HG03175 (cell line): Measurements from ENCODE around the gene VEZF1.

ENCODE experiments used
- ATAC-seq: cut with Tn5 transposase; IDR thresholded peaks from one replicate; pipeline ENCODE4 v1.9.1; 2021; ENCODE audit warnings: mild to moderate bottlenecking, moderate library complexity; ENCODE audit not compliant: unreplicated experiment

Gene VEZF1

DNA sequence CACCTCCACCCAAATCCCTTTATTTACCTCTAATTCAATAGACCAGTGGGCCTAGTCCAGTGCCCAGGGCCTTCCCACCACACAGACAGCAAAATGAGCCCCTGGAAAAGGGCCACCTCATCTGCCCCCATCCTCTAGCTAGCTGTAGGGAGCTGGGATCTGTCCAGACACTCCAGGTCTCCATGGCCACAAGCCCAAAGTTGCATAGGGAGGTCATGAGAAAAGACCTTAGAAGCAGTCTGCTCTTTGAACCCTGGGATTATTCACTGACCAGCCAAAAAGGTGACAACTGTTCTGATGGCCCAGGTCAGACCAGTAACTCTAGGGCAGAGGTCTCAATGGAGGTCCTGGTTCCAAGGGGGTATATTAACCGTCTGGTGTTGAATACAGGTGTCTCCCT, 34.8 kb downstream of the VEZF1 start:
- no peak for ATAC-seq

DNA sequence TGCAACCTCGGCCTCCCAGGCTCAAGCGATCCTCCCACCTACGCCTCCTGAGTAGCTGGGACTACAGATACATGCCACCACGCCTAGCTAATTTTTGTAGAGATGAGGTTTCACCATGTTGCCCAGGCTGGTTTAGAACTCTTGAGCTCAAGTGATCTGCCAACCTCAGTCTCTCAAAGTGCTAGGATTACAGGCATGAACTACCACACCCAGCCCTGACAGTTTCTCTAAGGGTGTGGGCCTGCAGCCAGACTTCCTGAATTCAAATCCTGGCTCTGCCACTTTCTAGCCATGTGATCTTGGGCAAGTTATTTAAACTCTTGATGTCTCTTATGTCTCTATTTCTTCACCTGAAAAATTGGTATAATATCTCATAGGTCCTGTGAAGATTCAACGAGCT, 38.4 kb downstream of the VEZF1 start:
- no peak for ATAC-seq

DNA sequence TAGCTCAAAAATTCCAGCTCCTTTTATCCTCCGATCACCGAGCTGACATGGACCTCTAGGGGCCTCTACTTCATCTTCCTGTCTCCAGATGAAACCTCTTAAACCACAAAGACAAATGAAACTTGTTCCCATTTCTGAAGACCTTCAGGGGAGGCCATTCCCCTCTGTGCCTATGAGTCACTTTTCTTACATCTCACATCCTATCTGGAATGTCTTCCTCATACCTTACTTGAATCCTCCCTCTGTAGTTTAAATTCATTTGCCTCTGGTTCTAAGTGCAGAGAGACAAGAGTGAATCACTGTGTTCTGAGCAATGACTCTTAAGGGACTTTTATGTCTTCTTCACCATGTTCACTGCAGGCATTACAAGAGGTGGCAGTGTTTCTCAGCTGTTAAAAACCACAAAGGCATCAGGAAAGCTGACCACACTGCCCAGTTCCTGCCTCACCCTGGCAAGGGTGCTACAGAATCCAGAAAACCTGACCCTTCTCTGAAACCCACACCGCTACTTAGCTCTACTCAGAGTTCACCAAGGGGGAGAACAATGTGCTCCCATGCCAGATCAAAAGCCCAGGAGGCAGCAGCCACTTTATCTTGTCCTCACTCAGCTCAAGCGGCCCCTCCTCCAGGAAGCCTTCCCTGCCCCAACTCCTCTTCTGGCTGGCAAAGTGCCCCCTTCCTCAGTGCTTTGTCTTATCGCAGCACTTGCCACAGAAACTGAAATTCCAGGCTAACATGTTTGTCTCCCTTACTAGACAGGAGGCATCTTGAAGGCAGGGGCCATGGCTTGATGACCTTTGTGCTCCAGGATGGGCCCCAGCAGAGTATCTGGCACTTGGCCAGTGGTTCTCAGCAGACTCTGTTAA, 39.3 kb downstream of the VEZF1 start:
- no peak for ATAC-seq

DNA sequence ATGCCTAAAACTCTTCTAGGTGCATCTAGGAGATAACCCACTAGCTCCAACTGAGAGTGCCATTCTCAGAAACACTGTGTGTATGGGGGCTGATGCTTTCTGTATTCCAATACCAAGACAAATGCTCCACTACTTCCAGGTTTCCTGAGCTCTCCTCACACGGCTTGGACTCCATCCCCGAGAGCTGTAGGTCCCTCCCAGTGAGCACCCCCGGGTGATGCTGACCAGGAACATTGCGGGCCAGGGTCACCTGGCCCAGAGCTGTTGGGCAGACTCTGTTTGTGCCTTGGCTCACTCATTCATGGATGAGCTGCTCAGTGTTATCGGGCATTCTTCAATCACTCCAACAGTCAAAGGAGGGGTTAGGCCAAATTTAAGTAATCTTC, 39.9 kb downstream of the VEZF1 start:
- ATAC-seq: no peak

DNA sequence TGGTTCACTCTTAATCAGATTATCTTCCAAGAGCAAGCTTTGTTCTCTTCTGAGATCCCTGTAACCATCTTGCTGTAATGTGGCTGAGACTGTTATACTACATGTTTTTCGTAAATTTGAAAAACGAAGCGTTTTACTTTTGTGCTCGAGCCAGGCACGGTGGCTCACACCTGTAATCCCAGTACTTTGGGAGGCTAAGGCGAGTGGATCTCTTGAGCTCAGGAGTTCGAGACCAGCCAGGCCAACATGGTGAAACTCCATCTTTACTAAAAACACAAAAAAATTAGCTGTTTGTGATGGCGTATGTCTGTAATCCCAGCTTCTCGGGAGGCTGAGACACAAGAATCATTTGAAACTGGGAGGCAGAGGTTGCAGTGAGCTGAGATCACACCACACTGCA, 40.7 kb downstream of the VEZF1 start:
- ATAC-seq: no peak

DNA sequence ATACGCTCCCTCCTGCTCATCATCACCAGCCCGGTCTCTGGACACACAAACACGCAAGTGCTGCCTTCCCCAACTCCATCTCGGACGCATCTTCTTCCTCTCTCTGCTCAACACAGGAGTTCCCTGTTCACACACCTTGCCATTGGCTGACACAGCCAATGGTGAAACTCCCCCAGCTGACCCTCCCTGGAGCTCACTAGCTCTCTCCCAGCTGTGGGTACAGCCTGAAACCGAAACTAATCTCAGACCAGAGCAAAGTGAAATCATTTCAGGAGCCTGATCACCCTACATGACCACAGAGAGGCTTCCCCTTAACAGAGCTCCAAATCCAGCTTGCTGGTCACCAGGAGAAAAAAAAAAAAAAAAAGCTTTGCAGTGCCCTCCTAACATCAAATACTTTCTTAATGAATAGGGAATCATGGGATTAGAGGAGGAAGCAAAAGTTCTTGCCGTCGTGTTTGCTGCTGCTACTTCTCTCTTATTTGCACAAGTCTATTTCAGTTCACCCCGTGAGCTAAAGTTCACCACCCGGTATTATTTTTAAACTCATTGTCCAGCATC, 41.2 kb downstream of the VEZF1 start:
- peak; percentile 94 for ATAC-seq

DNA sequence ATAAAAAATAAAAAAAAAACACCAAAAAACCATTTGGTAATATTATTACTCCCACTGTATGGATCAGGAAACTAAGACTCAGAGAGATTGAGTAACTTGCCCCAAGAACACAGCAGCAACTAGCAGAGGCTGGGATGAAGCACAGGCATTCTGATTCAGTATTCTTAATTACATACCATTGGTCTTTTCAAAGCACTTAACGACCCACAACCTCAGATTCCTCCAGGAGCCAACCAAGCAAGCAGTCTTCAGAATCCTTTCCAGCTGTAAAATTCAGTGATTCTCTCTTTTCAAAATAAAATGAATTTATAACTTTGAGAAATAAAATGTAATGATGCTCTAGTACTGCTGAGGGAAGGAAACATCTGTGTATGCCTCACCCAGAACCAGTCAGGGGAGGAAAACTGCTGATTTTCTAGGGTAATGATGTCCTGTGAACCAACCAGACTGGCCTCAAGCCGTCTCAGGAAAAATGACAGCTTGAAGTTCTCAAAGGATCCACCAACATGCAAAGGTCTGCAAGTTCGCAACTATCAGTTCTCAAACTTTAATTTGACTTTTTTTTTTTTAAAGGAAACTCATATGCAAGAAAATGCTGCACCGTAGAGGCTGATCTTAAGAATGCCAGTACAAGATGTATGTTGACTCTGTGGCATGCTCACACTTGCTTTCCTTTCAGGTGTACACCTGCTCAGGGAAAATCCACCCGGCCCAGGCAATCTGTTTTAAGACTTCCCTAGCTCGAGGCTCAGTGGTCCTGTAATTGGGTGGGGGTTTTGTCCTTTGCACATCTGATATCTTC, 41.9 kb downstream of the VEZF1 start:
- ATAC-seq: peak; percentile 12

DNA sequence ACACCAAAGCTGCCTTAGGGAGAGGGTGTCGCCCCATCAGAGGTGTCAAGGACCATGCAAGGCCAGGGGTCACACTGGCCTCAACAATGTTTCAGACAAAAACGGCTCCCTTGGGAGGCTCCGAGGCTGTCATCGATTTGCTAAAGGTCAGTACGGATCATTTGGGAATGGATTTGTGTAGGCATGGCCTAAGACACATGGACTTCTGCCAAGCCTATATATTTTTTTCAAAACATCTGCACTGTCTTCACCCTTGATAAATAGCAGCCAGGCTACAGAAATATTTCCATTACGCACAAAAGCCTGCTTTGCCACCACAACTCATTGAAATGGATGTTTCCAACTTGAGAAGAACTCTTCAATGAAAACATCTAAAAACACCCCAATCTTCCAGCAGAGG, 43.1 kb downstream of the VEZF1 start:
- no peak for ATAC-seq

DNA sequence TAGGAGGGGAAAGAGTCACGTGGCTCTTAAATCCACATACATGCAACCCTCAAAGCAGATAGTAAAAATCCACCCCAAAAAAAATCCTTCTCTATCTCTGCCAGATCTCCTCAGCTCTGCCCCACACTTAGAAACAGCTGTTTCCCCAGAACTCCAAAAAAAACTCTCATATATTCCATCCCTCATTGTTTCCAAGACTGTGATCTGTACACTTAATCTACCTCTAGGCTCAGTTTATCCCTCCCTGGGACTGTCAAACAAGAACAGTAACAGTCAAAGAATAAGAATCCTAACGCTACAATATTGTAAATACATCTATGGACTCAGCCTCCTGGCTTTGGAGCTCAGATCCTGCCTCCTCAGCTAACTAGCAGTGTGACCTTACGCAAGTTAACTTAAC, 44.4 kb downstream of the VEZF1 start:
- ATAC-seq: no peak

DNA sequence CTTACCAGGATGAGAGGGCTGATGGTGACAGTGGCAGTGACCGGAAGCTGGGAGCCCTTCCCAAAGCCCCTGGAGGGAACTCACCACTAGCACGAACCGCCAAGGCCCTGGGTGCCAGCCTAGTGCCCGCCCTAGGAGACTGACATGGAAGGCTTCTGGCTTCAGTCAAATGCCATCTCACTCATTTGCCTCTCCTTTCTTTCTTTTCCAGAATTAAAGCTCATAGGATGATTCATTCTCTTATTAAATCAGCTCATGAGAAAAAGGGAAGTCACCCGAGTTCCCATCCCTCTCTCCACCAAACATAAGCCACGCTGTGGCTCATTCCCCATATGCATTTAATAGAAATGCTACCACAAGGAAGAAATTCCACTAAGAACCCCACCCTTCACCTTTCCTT, 44.9 kb downstream of the VEZF1 start:
- ATAC-seq: no peak

DNA sequence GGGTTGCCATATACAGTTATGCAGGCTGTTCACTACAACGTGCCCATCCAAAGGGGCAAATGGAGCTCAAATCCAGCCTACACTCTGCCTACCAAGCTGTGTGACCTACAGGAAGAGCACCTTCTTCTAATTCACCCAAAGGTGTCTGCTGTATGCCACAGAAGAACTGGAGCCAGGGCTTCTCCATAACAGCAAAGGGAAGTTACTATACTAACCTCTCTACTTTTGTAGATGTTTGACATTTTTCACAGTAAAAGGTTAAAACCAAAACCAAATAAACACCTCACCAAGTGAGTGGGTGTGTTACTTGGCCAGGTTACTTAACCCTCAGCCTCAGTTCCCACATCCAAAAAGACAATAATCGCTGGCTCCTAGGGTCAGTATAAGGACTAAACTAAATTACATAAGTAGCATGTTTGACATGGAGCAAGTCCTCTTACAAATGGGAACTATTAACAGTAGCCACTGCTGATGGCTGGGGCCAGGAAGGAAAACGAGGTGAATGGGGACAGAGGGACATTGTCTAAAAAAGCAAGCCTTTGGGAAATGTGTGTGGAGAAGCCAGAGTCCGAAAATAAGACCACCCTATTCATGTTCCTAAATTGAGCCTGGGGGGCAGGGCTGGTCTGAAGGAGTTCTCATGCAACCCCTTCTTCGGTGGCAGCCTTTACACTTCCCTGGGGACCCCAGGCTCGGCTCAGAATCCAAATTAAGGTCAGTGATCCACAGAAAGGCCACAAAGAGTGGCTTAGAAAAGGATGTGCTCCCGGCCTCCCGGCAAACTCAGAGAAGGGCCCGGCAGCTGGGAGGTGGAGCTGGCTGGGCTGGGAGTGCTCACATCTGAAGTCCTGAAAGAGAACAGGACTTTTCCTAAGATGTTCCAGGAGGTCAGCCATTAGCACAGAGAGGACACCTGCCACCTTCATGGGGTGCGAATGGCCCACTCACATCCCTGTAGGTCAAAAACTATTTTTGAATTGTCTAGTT, 46.4 kb downstream of the VEZF1 start:
- ATAC-seq: no peak

DNA sequence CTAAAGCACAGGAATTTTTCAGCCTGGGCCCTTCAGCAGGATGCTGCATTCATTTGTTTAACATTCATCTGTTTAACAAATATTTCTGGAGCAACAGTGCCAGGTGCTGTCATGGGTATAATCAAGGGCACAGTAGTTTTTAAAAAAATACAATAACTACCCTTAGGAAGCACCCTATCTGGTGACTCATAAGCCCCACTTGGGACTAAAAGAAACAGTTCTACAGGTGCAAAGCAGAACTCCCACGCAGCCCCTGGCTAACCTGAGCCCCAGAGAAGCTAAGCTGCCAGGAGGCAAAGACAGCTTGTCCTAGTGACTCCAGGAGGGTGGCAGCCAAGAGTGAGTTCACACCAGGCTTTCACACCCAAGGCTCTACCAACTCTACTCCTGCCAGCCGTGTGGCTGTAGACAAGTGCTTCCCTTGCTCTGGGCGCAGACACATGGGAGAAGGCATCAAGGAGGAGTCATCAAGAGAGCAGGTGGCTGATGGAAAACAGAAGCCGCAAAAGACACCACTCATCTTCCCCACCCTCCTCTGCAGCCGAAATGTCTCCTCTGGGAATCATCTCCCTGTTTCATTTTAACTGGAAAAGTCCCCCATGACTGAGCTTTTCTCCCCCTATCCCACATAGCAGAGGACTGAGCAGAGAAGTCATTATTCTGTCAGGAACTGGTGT, 47.3 kb downstream of the VEZF1 start:
- no peak for ATAC-seq

DNA sequence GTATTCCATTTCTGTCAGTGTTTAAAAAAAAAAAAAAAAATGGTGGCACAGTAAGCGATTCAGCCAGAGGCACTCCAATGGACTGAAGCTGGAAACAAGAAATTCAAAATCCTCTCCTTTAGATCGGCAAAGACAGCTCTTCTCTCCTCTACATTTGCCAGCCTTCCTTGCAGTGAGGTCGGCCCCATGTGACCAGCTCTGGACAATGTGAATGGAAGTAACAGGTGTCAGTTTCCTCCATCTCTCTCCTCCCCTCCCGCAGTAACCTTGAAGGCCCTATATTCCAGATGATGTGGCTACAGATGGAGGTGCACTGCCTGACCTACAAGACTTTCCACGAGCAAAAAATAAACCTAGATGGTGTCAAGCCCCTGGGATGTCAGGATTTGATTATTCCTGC, 47.8 kb downstream of the VEZF1 start:
- no peak for ATAC-seq

DNA sequence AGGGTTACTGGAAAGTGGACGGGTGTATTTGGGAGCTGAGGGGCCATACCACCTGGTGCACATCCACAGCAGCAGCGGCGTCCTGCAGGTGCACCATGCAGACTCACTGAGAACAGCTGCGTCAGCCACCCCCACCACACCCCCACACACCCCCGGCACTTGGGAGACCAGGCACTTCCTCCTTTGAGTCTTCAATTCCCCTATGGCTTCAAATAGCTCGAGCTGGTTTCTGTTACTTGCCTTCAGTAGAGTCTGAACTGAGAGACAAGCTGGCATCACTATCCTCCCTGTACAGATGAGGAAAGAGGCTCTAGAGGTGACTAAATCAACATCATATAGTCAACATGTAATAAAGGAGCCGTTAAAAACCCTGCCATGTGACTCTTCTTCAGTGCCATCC, 48.3 kb downstream of the VEZF1 start:
- ATAC-seq: peak; percentile 85

DNA sequence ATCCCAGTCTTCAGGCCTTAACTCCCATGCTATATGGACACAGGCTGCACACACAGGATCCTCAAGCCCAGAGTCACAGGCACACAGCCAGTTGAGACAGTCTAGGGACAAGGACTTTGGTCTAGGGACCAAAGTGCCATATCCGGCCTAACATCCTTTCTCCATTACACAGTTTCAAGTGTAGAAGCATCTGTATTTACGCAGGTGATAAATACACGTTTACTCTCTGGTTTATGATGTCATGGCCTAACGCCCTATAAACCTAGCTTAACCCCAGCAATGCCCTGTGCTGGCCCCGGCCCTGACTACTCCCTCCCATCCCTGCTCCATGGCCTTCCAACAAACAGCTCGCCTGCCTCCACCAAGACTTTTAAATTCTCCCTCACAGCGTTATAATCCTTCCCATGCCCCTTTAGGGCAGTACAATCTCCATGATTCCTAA, 50.0 kb downstream of the VEZF1 start:
- no peak for ATAC-seq

DNA sequence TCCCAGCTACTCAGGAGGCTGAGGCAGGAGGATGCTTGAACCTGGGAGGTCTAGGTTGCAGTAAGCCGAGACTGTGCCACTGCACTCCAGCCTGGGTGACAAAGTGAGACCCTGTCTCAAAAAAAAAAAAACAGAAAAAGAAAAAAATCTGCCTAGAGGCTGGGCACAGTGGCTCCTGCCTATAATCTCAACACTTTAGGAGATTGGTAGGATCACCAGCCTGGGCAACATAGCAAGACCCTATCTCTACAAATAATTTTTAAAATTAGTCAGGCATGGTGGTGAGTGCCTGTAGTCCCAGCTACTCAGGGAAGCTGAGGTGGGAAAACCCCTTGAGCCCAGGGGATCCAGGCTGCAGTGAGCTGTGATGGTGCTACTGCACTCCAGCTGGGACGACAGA, 50.6 kb downstream of the VEZF1 start:
- no peak for ATAC-seq

DNA sequence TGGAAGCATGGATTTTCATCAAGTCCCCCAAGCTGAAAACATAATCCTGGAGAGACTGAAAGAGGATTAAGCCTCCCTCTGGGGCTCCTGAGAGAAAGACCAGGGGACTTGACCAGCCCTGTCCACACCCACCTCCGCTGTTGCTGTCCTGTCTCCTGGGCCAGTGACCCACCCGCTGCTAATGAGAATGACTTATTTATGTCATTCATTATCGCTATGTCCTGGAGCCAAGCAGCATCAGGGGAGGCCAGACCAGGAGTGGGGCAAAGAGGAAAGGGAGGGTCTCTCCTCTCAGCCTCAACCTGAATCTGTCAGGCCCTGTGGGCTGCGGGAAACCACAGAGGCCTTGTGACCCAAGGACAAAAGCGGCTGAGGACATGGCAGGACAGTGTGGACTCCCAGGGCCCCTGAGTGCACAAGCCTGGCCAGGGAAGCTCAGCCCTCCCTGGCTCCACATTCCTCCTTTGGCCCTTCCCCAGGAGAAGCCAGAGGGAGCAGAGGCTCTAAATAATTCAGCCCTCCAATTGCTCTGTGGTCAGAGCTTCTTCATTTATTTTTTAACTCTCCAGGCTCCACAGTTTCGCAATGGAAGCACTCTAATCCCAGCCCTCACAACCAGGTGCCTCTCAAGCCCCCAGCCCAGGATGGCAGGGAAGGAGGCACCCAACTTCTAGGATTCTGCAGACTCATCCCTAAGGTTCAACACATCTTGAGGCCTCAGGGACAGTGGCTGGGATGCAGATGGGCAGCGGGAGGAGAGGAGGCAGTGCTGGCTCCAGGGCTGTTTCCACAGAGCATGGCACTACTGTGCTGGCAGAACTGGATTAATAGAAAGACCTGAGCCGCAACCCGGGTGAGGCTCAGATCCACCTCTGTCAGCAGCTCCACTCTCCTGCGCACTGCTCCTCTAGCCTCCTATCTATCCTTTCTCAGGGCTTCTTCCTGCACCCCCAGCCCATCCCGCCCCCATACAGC, 51.9 kb downstream of the VEZF1 start:
- ATAC-seq: no peak

DNA sequence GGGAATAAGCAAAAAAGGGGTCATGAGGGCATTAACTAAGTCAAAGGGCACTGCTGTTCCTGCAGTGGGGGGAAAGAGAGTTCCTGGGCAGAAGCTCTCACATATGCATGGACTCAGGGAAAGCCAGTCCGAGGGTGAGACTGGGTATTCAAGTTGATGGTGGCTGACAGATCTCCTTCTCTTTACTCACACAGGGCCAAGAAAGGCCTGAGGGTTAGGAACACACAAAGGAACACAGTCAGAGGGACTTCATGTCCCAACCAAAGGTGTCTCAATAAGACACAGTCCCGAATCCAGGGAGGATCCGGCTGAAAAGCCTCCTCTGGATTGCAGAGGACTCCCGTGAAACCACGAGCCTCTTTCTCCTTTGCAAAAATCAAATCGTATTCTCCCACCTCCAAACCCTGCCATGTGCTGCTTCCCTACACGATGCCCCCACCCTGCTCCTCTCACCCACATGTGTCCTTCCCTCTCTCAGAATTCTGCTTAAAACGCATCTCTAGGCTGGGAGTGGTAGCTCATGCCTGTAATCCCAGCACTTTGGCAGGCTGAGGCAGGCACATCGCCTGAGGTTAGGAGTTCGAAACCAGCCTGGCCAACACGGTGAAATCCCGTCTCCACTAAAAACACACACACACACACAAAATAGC, 56.4 kb downstream of the VEZF1 start:
- no peak for ATAC-seq
